Measurements from ENCODE around the gene FYB1.

DNA sequence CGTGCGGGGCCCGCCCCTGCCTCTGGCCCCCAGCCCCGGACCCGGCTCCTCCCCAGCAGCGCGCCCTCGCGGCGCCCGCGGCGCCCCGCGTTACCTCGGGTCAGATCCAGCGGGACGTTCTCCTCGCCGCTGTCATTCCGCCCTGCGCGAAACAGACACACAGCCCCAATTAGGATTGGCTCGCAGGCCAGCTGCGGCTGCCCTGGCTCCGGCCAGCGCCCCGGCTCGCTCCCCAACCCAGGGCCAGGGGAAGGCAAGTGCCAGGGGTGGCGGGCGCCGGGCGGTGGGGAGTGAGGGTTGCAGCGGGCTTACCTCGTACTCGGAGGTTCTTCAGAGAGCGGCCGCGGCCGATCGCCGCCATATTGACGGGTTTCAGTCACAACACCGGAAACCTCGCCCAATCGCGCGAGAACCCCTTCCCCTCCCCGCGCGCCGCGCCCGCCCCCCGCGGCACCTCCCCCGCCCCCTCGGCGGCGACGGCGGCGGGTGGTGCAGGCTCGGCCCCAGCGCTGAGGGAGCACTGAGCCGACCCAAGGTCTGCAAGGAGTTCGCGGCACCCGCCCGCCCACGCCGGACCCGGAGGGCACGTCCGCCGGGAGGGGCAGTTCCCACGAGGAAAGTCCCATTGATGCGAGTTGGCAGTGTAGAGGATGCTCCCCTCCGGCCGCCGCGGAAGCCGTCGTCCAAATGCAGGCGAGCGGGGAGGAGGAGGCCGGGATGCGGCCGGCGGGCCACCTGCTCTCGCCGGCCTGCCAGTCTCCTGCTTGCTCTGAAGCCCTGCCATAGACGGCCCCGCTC, 145.1 kb downstream of the FYB1 start, which contains the start of gene RICTOR:
- TF ChIP-seq, protein P1, sequence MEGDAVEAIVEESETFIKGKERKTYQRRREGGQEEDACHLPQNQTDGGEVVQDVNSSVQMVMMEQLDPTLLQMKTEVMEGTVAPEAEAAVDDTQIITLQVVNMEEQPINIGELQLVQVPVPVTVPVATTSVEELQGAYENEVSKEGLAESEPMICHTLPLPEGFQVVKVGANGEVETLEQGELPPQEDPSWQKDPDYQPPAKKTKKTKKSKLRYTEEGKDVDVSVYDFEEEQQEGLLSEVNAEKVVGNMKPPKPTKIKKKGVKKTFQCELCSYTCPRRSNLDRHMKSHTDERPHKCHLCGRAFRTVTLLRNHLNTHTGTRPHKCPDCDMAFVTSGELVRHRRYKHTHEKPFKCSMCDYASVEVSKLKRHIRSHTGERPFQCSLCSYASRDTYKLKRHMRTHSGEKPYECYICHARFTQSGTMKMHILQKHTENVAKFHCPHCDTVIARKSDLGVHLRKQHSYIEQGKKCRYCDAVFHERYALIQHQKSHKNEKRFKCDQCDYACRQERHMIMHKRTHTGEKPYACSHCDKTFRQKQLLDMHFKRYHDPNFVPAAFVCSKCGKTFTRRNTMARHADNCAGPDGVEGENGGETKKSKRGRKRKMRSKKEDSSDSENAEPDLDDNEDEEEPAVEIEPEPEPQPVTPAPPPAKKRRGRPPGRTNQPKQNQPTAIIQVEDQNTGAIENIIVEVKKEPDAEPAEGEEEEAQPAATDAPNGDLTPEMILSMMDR (IDR thresholded peaks at IDR 0.05), result no peak
- peak; percentile 67 to 83 for TF ChIP-seq POLR2A (IDR thresholded peaks at IDR 0.05)
